Measurements from ENCODE around the gene SART3.

Gene SART3

DNA sequence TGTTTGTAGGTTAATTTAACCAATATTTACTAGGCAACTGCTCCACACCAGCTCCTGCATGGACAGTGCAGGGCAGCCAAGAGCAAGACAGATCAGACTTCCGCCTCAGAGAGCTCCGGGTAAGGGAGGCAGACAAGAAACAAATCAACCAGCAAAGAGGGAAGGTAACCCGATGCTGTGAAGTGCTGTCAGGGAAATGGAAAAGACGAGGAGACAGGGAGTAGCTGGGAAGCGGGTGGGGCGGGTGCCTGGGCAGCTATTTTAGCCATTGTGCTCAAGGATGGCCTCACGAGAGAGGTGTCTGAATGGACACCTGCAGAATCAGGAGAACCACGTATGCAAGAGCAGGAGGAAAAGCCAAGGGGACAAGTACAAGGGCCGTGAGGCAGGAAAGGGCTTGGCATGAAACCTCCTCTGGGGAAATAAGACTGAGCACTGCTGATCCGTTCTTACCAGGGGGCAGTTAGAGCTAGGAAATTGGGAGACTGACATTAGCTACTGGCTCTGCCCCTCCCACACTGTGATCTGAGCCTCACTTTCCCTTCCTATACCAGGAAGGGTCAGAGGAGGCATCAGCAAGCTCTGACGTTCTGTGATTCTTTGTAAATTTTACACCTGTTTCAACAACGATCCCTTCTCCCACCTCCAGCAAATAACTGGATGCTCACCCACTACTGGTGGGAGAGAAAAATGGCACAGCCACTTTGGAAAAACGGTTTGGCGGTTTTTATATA is 43.4 kb upstream of the SART3 start:
- no peaks in the 10 kb centered on the region for H3K9me3 ChIP-seq (ENCODE audit: control insufficient read depth, low read length)
- H3K27me3 ChIP-seq (ENCODE audit: control insufficient read depth, insufficient read depth, low read length, poor library complexity, severe bottlenecking): no peaks in the 10 kb centered on the region
- H3K36me3 ChIP-seq (ENCODE audit: control insufficient read depth, insufficient read depth, low read length): no peaks in the 10 kb centered on the region
- H3K4me1 ChIP-seq (ENCODE audit: control insufficient read depth, insufficient read depth, low read length): no peaks in the 10 kb centered on the region
- no peak overlapping the region for H3K27ac ChIP-seq (ENCODE audit: insufficient read depth, low read depth, low read length, poor library complexity, severe bottlenecking)
- H3K4me3 ChIP-seq (ENCODE audit: insufficient read depth, low read depth, low read length): no peak overlapping the region
- 57 to 58% methylated on average over 14 of the region's 14 CpGs for WGBS, 2 experiments

DNA sequence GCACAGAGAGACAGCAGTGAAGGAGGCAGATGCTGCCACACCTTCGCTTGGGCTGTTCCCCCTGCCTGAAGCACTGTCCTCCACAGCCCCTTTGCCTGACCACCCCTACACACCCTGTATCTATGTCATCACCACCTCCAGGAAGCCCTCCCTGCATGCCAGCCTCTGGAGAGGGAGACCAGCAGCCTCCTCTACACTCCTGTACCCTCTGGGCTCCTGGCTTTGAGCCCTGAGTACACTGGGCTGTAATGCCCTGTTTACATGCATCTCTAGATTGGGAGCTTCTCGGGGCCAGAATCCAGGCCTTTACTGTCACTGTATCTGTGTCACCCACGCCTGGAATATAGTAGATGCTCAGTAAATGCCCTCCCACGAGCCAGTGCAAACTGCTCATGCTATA is 42.8 kb upstream of the SART3 start:
- Histone ChIP-seq H3K36me3 (ENCODE audit: control insufficient read depth, insufficient read depth, low read length) (no peaks in the 10 kb centered on the region), H3K27me3 (ENCODE audit: control insufficient read depth, insufficient read depth, low read length, poor library complexity, severe bottlenecking) (no peaks in the 10 kb centered on the region), H3K4me1 (ENCODE audit: control insufficient read depth, insufficient read depth, low read length) (no peaks in the 10 kb centered on the region), H3K9me3 (ENCODE audit: control insufficient read depth, low read length) (no peaks in the 10 kb centered on the region), H3K4me3 (ENCODE audit: insufficient read depth, low read depth, low read length) (no peak overlapping the region), H3K27ac (ENCODE audit: insufficient read depth, low read depth, low read length, poor library complexity, severe bottlenecking) (no peak overlapping the region)
- WGBS, 2 experiments: 95 to 96% methylated on average over 4 of the region's 4 CpGs

DNA sequence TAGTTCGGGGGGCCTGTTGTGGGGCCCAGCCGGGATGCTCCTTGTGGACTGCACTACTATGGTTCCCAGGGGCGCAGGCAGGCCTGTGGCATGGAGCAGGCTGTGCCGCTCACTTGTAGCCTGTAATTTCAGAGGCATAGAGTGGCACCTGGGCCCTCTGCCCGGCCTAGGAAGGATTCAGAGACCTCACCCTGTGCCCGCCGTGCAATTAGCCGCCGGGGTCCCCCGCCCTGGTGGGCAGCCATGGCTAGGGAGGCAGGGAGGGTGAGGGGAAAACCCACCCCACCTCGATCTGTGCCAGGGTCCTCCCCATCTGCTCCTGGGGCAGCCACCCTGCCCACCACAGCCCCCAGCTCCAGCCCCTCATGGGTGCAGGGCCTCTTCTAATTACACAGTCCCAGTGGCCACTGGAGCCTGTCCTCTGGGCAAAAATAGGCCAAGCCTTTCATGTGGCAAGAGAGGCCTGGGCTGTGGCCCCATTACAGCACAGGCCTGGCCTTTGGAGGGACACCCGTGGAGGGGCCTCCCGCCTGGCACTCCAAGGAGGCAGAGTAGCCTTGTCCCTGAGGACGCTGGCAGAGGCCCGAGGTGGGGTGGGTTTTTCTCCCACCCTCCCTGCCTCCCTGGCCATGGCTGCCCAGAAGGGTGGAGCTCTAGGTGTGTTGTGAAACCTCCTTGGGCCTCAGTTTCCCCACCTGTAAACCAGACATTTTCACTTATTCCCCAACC is 42.2 kb upstream of the SART3 start:
- Histone ChIP-seq H3K27ac (ENCODE audit: insufficient read depth, low read depth, low read length, poor library complexity, severe bottlenecking) (no peak overlapping the region), H3K4me1 (ENCODE audit: control insufficient read depth, insufficient read depth, low read length) (peaks cover 4% of the 10 kb centered on the region), H3K9me3 (ENCODE audit: control insufficient read depth, low read length) (no peaks in the 10 kb centered on the region), H3K4me3 (ENCODE audit: insufficient read depth, low read depth, low read length) (no peak overlapping the region), H3K27me3 (ENCODE audit: control insufficient read depth, insufficient read depth, low read length, poor library complexity, severe bottlenecking) (no peaks in the 10 kb centered on the region), H3K36me3 (ENCODE audit: control insufficient read depth, insufficient read depth, low read length) (no peaks in the 10 kb centered on the region)
- WGBS, 2 experiments: 94 to 95% methylated on average over 15 of the region's 15 CpGs

DNA sequence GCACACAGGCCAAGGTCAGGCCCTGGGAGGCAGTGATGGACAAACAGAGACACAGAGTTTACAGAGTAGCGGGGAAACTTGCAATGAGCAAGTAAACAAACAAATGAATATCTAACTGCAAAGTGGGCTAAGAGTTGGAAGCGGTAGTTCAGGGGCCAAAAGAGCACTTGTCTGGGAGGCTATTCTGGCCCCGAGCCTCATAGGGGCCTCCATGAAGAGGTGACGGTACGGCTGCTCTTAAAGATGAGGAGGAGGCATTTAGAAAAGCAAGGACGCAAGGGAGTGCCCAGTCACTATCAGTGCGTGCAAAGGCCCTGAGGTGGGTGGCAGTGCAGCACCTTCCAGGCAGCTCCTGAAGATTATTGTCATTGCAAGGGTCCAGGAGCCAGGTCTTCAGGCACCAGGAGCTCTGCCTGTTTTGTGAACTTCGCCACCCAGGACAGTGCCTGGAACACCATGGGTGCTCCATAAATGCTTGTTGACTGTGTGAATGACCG is 41.3 kb upstream of the SART3 start:
- H3K27ac ChIP-seq (ENCODE audit: insufficient read depth, low read depth, low read length, poor library complexity, severe bottlenecking): no peak overlapping the region

DNA sequence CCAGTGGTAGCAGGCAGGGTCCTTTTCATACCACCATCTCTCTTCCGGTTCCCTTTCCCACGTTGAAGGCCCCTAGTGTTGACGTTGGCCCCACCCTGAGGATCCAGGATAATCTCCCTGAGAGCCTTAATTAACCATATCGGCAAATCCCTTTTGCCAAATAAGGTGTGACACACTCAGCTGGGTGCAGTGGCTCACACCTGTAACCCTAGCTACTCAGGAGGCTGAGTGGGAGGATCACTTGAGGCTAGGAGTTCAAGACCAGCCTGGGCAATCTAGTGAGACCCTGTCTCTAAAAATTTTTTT is 39.7 kb upstream of the SART3 start:
- no peak overlapping the region for H3K27ac ChIP-seq (ENCODE audit: insufficient read depth, low read depth, low read length, poor library complexity, severe bottlenecking)
- H3K9me3 ChIP-seq (ENCODE audit: control insufficient read depth, low read length): no peaks in the 10 kb centered on the region
- 63 to 66% methylated on average over 4 of the region's 4 CpGs for WGBS, 2 experiments
- no peaks in the 10 kb centered on the region for H3K27me3 ChIP-seq (ENCODE audit: control insufficient read depth, insufficient read depth, low read length, poor library complexity, severe bottlenecking)
- H3K4me3 ChIP-seq (ENCODE audit: insufficient read depth, low read depth, low read length): no peak overlapping the region
- peaks cover 13% of the 10 kb centered on the region for H3K4me1 ChIP-seq (ENCODE audit: control insufficient read depth, insufficient read depth, low read length)
- no peaks in the 10 kb centered on the region for H3K36me3 ChIP-seq (ENCODE audit: control insufficient read depth, insufficient read depth, low read length)

More for the DNA sequence above, 41.3 kb upstream of the SART3 start:
- Histone ChIP-seq H3K4me1 (ENCODE audit: control insufficient read depth, insufficient read depth, low read length) (peaks cover 11% of the 10 kb centered on the region), H3K27me3 (ENCODE audit: control insufficient read depth, insufficient read depth, low read length, poor library complexity, severe bottlenecking) (no peaks in the 10 kb centered on the region), H3K36me3 (ENCODE audit: control insufficient read depth, insufficient read depth, low read length) (no peaks in the 10 kb centered on the region), H3K9me3 (ENCODE audit: control insufficient read depth, low read length) (no peaks in the 10 kb centered on the region), H3K4me3 (ENCODE audit: insufficient read depth, low read depth, low read length) (no peak overlapping the region)
- 96% methylated on average over 8 of the region's 9 CpGs for WGBS, 2 experiments

DNA sequence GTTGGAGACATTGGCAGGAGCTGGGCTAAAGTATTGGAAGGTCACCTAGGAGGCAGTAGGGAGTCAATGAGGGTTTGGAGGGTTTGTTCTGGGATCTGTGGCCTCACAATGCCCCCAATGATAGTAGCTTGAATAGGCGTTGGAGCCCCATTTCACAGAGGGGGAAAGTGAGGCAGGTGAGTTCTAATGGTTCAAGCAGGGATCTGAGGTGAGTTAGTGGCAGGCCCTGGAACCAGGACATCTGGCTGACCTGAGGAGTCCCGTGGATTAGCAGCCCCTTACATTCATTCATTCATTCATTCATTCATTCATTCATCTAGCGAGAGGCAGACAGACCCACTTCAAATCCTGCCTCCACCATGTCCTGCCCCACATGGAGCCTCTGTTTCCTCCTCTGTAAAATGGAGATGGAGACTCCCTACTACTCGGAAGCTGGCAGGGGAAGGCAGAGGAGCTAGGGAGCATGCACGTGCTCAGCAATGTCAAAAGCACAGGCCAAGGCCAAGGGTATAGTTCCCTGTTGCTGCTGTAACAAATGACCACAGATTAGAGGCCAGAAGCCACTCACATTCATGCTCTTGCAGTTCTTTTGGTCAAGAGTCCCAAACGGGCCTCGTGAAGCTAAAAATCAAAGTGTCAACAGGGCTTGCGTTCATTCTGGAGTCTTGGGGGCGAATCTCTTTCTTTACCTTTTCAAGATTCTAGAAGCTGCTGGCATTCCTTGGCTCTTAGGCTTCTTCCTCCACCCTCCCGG is 39.2 kb upstream of the SART3 start:
- WGBS, 2 experiments: 91 to 93% methylated on average over 10 of the region's 10 CpGs
- Histone ChIP-seq H3K4me3 (ENCODE audit: insufficient read depth, low read depth, low read length) (no peak overlapping the region), H3K9me3 (ENCODE audit: control insufficient read depth, low read length) (no peaks in the 10 kb centered on the region), H3K36me3 (ENCODE audit: control insufficient read depth, insufficient read depth, low read length) (no peaks in the 10 kb centered on the region), H3K27ac (ENCODE audit: insufficient read depth, low read depth, low read length, poor library complexity, severe bottlenecking) (no peak overlapping the region), H3K27me3 (ENCODE audit: control insufficient read depth, insufficient read depth, low read length, poor library complexity, severe bottlenecking) (no peaks in the 10 kb centered on the region), H3K4me1 (ENCODE audit: control insufficient read depth, insufficient read depth, low read length) (peaks cover 13% of the 10 kb centered on the region)

DNA sequence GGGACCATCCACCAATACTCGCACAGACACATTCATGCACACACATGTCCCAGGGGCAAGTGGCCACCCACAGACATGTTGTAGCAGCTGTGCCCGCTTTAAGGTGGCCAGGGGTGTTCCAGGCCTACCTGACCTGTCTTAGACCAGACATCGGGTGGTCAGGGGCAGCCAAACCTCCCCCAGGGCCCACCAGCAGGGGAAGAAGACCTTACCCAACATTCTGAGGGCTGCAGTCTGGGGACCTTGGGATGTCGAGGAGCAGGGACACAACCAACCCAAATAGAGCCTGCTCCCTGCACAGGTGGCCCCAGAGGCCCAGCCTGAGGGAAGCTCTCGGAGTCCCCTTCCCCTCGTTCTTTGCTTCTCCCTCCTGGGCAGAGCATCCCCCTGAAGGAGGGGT is 38.6 kb upstream of the SART3 start:
- Histone ChIP-seq H3K4me1 (ENCODE audit: control insufficient read depth, insufficient read depth, low read length) (peaks cover 13% of the 10 kb centered on the region), H3K27me3 (ENCODE audit: control insufficient read depth, insufficient read depth, low read length, poor library complexity, severe bottlenecking) (no peaks in the 10 kb centered on the region), H3K36me3 (ENCODE audit: control insufficient read depth, insufficient read depth, low read length) (no peaks in the 10 kb centered on the region), H3K27ac (ENCODE audit: insufficient read depth, low read depth, low read length, poor library complexity, severe bottlenecking) (no peak overlapping the region), H3K9me3 (ENCODE audit: control insufficient read depth, low read length) (no peaks in the 10 kb centered on the region), H3K4me3 (ENCODE audit: insufficient read depth, low read depth, low read length) (no peak overlapping the region)
- WGBS, 2 experiments: 82 to 89% methylated on average over 6 of the region's 6 CpGs

DNA sequence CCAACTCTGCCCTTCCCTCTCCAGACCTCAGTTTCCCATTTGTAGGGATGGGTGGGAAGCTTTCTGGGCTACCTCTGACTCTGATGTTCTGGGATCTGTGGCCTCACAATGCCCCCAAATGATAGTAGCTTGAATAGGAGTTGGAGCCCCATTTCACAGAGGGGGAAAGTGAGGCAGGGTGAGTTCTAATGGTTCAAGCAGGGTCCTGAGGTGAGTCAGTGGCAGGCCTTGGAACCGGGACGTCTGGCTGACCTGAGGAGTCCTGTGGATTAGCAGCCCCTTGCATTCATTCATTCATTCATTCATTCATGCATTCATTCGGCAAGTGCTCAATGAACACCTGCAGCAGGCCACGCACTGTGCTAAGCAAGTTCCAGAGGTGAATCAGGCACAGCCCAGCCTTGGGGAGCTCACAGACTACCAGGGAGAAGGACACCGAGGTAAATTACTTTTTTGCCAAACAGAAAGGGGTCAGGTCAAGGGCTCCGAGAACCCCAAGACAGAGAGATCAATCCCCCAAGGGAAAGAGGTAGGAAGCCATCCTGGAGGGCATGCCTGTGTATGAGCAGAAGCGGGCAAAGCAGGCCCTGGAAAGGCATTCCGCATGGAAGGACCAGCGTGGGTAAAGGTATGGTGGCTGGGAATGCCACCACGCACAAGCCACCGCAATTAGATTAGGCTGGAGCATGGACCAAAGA is 37.7 kb upstream of the SART3 start:
- Histone ChIP-seq H3K27ac (ENCODE audit: insufficient read depth, low read depth, low read length, poor library complexity, severe bottlenecking) (no peak overlapping the region), H3K9me3 (ENCODE audit: control insufficient read depth, low read length) (no peaks in the 10 kb centered on the region), H3K27me3 (ENCODE audit: control insufficient read depth, insufficient read depth, low read length, poor library complexity, severe bottlenecking) (no peaks in the 10 kb centered on the region), H3K36me3 (ENCODE audit: control insufficient read depth, insufficient read depth, low read length) (no peaks in the 10 kb centered on the region), H3K4me3 (ENCODE audit: insufficient read depth, low read depth, low read length) (no peak overlapping the region), H3K4me1 (ENCODE audit: control insufficient read depth, insufficient read depth, low read length) (peaks cover 17% of the 10 kb centered on the region)
- WGBS, 2 experiments: 95 to 96% methylated on average over 11 of the region's 11 CpGs

DNA sequence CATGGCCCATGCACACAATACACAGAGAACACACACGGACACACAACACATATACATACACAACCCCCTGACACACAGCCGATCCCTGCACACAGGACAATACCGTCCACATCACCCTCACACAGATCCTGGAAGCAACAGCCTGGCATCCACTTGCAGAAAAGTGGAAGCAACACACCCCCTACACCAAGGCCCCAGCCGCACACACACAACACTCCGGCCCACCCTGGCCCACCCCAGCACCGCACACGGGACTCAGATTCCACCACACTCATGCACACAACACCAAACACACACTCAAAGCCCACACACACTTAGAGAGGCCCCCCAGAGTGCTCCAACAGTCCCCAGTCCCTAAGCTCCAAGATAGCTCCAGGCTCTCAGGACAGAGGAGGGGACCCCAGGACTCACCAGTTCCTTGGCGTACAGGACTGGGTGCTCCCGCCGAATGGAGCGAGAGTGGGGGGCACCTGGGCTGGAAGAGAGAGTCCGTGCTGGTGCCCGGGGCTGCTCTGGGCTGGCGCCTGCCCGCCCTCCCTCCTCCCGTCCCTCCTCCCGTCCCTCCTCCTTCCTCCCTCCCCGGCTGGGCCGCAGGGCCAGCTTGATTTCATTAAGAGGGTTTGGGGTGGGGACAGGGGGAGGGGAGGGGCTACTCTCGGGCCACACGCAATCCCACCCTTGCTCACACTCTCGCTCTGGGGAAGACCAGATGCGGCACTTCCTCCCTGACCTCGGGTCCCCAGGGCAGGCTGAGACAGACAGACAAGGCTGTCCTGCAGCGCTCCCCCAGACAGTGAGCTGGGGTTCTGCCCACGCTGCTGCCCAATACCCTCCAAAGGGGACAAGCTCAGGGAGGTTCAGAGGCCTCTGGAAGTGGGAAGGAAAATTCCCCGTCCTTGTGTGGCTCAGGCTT is 36.8 kb upstream of the SART3 start, which contains the start of gene TMEM119:
TMEM119 (minus strand) TSS at position 526 of the 913 bp plus-strand sequence. CDS start 5,701 bp downstream, outside the sequence.
- Histone ChIP-seq H3K36me3 (ENCODE audit: control insufficient read depth, insufficient read depth, low read length) (no peaks in the 10 kb centered on the region), H3K27me3 (ENCODE audit: control insufficient read depth, insufficient read depth, low read length, poor library complexity, severe bottlenecking) (no peaks in the 10 kb centered on the region), H3K4me3 (ENCODE audit: insufficient read depth, low read depth, low read length) (no peak within 1 kb of the TSS), H3K27ac (ENCODE audit: insufficient read depth, low read depth, low read length, poor library complexity, severe bottlenecking) (no peak within 1 kb of the TSS), H3K4me1 (ENCODE audit: control insufficient read depth, insufficient read depth, low read length) (peaks cover 20% of the 10 kb centered on the region), H3K9me3 (ENCODE audit: control insufficient read depth, low read length) (no peaks in the 10 kb centered on the region)
- 61 to 73% methylated on average over 22 to 25 of the region's 27 CpGs for WGBS, 2 experiments

Data from ectodermal cell (in vitro differentiated cells).